Urothelium cell line (cell line): ENCODE data around the gene SLC25A23.
"Not testable (repeated sequence)": the region's sequence is repeated elsewhere in the genome, so short reads cannot be mapped to it uniquely, and the experiment has no call there.

Source experiments
- DNase-seq: peaks from one replicate; pipeline ENCODE4 v3.0.0; 2011; ENCODE audit warnings: low spot score, mixed read lengths
- FAIRE-seq: peaks from 2 replicates; lab custom pipeline; 2011; peaks lifted over from hg19 to GRCh38; lab: Jason Lieb, UNC

SLC25A23 gene

DNA sequence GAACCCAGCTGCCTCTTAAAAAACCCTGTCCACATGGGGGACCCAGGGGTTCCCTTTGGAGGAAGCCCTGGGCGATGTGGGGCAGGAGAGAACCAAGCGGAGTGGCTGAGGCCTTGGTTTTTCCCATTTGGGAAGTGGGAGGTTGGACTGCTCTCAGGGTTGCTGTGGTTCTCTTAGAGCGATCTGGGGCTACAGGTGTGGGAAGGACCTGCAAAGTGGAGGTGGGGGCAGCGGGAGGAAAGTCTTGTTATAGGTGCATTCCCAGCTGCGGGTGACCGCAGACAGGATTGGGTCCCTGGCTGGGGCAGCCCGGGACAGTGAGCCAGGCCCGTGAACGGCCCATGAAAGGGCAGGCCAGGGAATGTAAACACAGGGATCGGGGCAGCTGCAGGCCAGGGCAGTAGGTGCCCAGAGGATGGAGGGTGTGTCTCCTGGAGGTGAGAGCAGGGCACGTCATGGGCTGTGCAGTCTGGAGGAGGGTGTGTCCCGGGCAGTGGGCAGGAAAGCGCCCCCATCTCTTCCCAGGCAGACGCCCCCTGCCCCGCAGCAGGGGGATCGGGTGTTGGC, 814 bp downstream of the SLC25A23 start:
- no peak for FAIRE-seq
- DNase-seq, result peak; percentile 27

DNA sequence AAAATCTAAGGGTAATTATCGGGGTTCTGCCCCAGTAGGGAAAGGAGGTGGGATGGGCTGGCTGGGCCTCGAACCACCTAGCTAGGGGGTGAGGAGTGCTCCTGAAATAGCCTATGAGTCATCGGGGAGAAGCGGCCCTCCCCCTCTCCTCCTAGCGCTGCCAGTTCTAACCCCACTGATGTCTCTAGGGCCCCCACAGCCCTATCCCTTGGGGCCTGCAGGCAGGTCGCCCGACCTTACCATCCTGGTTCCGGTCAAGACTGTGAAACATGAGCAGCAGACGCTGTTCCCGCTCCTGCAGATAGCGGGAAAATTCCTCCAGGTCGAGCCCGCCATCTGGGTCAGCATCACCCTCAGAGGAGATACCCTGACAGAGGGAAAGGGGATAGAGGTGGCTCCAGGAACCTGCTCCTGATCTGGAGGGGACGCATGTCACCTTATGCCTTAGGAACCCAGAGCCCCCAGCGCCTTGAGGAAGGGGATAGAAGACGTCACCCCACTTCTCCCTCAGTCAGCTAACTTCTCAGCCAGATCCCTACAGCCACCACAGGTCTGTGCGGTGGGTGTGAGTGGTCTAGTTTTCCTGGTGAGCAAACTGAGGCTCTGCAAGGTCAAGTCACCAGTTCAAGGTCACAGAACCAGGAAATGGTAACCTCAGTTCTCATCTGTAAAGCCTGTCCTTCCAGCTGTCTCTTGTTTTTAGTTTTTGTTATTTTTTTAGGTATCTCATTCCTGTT, 1.5 kb downstream of the SLC25A23 start:
- DNase-seq, result no peak

DNA sequence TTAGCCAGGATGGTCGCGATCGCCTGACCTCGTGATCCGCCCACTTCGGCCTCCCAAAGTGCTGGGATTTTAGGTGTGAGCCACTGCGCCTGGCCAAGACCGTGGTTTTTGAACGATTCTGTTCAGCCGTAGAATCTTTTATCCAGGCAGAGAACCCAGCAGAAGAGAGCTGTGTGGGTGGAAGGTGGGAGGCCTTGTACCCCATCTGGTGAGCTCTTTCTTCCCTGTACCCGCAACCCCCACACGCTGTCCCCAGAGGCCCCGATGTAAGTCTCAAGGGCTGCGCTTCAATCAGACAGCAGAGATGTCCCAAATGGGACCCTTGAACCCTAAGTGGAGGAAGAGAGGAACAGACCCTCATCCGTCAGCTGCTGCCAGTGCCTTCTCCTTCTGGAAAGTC, 3.7 kb downstream of the SLC25A23 start:
- DNase-seq (no peak), FAIRE-seq (no peak)

More for the DNA sequence above, 1.5 kb downstream of the SLC25A23 start:
- no peak for FAIRE-seq

DNA sequence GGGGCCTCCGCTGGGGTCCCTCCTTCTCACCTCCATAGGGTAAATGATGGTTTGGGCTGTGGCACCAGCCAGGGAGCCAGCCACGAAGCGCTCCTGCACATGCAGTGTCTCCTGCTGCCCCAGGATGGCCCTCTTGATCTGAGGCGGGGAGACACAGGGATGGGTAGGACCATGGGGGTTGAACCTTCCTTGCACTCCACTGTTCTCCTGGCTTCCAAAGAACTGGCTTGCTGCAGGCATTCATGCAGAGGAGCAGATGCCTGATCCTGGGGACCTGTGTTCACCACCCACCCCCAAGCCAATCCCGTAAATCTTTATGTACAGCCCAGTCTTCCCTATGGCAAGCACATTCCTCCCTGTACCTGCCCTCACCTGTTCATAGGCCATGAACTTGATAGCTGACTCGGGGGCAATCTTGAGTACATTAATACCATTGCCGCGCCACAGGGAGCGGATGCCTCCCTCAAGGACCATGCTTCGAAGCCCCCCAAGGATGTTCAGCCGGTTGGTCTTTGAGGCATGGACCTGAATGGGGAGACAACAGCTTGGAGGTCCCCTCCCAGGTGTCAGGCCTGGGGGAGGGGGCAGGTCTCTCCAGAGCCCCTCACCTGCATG, 5.5 kb downstream of the SLC25A23 start:
- DNase-seq (no peak), FAIRE-seq (no peak)

DNA sequence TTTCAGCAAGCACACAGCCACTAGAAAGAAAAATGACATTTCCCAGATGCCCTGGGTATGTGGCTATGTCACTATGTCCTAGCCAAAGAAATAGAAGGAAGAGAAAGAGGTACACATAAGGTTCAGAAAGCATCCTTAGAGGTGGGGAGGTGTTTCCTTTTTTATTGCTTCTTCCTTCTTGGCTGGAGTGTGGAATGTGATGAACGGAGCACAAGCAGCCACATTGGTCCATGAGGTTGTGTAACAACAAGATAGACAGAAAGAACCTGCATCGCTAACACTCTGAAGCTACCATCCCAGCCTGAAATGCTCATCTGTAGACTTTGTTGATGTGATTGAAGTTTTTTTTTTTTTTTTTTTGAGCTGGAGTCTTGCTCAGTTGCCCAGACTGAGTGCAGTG, 6.7 kb downstream of the SLC25A23 start:
- FAIRE-seq (no peak), DNase-seq (no peak)

DNA sequence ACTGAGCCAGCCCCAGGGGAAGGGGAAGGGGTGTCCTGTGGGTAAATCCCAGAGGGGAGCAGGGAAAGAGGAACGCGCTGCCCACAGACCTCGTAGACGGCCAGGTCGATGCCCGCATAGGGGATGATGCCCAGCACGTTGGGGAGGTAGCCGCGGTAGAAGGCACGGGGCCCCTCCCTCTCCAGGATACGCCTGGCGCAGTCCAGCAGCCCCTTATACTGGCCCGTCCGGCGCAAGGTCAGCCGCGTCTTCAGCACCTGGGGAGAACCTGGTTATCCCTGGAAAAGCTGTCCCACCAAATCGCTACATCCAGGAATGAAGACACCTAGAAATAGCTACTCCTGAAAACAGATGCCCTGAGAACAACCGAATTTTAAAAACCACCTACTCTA, 7.4 kb downstream of the SLC25A23 start:
- FAIRE-seq, result no peak
- DNase-seq, result no peak

DNA sequence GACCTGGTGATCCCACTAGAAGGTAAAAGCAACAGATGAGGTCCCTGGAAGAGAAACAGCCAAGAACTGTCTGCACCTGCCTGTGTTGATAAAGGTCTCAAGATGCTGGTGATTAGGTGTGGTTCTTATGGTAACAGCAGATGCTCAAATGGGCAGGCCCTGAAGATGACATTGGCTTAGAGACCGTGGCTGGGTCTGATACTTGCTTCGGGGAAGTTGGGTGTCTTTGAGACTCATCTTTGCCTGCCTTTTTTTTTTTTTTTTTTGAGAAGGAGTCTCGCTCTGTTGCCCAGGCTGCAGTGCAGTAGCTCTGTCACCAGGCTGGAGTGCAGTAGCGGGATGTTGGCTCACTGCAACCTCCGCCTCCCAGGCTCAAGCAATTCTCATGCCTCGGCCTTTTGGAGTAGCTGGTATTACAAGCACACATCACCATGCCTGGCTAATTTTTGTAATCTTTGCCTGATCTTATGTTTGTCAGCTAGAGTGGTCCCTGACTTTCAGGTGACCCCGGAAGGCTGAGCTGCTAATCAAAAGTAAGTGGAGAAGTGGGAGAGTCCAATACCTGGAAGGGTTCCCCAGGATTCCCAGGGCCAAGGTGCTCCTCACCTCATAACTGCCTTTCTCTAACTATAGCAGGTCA, 7.9 kb downstream of the SLC25A23 start:
- FAIRE-seq, result no peak

DNA sequence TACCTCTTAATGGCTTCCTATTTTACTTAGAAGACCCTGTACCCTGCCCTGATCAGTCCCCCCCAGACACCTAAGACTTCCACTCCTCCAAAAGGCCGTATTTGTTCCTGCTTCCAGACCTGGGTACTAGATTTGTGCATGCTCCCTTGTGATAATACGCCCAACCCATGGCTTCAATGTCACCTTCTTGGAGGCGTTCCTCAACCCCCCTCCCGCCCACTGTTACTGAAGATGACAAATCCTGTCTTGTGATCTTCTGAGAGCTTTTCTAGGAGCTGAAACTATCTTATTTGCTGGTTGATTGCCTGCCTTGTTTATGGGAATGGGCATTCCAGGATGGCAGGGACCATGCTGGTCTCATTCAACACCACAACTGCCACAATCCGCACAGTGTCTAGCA, 9.4 kb downstream of the SLC25A23 start:
- DNase-seq (no peak), FAIRE-seq (no peak)

More for the DNA sequence above, 7.9 kb downstream of the SLC25A23 start:
- no peak for DNase-seq

DNA sequence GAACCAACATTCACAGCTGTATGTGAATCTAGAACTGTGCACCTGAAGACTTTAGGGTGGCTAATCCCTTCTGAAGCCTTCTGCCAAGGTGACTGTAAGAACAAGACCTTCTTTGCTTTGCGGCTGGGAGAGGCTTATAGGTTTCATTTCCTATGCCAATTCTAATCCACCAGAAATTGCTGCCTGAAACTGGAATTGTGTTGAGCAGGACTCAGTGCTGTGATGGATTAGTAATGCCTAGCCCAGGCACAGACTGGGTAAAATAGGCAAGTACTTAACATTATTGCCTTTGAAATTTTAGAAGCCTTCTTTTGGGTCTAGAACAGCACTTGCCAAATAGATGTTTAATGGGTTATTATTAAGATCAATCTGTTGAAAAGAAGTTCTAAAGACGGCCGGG, 11.5 kb downstream of the SLC25A23 start:
- FAIRE-seq, result no peak

DNA sequence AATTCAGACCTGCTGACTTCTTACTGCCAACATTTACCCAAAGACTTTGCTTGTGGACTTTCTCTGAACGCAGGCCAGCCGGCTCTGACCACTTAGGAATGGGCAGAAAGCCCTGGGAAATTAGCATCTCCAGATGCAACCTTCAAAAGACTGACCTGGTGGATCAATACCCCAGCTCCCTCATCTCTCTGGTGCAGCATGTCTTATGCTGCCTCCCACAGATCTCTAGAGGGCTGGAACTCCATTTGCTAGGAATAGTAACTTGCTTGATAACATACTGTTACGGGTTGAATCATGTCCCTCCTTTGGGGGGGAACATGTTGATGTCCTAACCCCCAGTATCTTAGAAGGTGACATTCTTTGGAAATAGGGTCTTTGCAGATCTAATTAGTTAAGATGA, 13.1 kb downstream of the SLC25A23 start:
- FAIRE-seq (no peak), DNase-seq (no peak)

More for the DNA sequence above, 11.5 kb downstream of the SLC25A23 start:
- no peak for DNase-seq

DNA sequence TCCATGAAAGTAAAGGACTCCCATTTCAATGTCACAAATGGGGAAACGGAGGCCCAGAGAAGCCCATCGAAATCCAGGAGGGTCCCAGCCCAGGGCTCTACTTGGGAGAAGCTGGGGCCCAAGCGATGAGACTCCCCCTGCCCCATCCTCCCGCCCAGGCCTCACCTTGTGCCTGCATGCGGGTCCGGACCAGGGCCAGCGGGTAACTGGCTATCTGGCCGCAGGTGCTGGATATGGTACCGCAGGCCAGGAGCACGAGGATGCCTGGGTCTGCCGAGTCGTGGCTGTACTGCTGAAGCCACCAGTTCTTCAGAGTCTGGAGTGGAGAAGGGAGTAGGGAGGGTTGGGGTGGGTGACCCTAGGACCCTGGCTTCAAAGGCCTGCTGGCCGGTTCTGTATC, 15.6 kb downstream of the SLC25A23 start:
- no peak for DNase-seq
- no peak for FAIRE-seq

DNA sequence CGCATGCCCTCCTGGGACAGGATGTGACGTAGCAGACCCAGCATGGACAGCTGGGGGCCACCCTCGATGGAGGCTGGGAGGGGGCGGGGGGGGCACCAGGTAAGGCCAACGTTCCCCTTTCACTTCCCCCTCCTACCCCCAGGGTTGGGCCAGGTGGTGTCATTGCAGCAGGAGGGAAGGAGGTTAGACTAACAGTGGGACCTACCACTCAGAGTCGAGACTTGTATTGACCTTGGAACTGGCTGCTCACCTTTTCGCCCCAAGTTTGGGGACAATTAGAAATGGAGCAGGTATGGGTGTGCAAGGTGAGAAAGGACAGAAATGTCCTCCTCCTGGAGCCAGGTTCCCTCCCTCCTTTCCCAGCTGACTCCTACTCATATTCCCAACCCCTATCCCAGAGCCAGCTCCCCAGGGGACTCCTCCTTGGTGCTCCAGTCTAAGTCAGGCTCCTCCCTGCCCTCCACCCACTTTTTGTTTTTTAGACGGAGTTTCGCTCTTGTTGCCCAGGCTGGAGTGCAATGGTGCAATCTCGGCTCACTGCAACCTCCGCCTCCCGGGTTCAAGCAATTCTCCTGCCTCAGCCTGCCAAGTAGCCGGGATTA, 17.4 kb downstream of the SLC25A23 start:
- FAIRE-seq, result no peak
- no peak for DNase-seq

DNA sequence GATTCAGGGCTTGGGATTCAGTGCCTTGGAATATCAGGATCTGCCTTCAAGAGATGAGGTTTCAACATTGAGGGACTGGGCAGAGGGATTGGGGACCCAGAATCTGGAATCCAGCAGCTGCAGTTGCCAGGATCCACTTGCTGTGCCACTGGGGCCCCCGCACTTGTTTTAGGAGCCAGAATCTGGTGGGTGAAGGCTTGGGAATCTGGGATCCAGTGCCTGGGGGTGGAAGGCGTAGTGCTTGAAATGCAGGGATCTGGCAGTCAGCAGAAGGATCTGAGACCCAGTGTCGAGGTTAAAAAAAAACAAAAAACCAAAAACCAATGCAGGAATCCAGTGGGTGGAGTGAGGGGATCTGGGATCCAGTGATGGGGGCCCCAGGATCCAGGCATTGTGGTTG, 18.7 kb downstream of the SLC25A23 start:
- no peak for DNase-seq
- FAIRE-seq, result no peak

DNA sequence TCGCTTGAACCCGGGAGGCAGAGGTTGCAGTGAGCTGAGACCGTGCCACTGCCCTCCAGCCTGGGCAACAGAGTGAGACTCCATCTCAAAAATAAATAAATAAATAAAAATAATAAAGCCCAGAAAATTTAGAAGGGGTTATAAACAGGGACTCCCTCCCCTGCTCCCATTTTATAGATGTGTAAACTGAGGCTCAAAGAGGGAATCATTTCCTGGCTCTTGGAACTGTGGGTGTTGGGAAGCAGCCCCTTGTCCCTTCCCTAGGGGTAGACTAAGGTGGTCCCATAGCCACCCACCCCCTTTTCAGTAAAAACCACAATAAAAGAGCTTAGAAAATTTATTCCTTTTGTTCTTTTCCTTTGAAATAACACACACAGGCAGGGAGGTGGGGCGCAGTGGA, 19.8 kb downstream of the SLC25A23 start:
- DNase-seq (no peak), FAIRE-seq (no peak)

DNA sequence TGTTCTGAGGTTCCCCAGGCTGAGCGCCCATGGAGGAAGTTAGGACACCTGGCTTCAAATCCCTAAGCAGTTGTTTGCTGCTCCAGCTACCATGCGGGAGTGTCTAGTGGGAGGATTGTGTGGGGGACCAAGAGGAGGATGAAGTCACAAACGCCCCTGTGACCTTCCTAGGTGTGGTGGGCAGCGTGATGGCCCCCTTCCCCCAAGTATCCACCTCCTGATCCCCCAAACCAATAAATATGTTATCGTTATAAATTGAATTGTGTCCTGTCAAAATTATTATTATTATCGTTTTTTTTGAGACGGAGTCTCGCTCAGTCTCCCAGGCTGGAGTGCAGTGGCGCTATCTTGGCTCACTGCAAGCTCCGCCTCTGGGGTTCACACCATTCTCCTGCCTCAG, 25.9 kb downstream of the SLC25A23 start, which contains the start of gene SLC25A41:
TSS of gene SLC25A41 (minus strand) at position 101 of the 400 bp plus-strand sequence. CDS start at position 31, 70 bp downstream.
- DNase-seq (no peak), FAIRE-seq (no peak)

DNA sequence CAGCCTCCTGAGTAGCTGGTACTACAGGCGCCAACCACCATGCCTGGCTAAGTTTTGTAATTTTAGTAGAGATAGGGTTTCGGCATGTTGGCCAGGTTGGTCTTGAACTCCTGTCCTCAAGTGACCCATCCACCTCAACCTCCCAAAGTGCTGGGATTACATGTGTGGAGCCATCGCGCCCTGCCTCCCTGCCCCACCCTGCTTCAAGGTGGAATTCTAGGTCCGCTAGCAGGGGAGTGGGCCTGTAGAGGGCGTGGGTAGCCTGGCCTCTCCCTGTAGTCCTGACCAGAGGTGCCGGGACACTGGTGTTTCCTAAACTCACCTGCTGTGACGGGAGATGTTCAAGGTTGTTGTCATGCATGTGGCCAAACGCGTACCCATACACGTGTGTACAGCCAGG, 26.4 kb downstream of the SLC25A23 start:
- FAIRE-seq, result no peak
- DNase-seq, result no peak

DNA sequence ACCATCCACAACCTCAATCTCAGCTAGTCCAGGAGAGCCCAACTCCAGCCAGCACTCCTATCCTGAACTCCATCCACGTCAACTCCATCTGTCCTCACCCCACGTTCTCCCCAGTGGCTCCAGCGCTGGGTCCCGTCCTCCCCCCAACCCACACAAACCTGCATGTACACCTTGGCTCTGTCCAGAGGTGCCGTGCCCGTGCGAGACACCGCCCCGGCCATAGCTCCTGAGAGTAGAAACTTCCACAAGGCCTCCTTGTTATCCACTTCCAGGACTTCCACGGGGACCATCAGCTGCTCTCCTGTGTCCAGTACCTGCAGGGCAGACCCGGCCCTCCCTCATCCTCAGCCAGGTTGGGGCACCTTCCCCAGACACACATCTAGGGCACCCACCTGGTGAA, 27.7 kb downstream of the SLC25A23 start:
- FAIRE-seq (no peak), DNase-seq (no peak)

DNA sequence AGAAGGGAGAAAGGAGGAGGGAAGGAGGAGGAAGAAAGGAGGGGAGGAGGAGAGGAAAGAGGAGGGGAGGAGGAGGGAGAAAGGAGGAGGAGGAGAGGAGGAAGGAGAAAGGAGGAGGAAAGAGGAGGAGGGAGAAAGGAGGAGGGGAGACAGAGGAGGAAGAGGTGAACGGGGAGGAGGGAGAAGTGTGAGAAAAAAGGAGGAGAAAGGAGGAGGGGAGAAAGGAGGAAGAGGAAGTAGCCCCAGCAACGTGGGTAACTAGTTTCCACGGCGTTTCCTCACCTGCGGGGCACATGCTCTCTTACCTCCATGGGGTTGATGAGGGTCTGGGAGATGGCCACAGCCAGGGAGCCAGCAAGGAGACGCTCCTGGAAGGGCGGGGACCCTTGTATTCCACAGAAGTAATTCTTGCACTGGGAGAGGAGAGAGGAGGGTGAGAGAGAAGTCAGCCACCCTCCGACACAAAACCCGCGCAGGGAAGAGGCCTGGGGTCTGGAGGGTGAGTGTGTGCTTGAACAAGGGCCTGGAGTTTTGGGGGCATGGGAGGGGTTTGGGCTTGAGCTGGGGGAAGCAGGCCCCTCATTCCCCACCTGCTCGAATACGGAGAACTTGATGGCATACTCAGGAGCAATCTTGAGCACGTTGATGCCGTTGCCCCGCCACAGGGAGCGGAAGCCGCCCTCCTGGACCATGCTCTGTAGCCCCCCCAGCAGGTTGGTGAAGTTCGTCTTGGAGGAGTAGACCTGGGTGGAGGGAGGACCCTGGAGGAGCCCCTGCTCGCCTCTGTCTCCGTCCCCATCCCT, 30.0 kb downstream of the SLC25A23 start:
- DNase-seq (no peak), FAIRE-seq (no peak)

DNA sequence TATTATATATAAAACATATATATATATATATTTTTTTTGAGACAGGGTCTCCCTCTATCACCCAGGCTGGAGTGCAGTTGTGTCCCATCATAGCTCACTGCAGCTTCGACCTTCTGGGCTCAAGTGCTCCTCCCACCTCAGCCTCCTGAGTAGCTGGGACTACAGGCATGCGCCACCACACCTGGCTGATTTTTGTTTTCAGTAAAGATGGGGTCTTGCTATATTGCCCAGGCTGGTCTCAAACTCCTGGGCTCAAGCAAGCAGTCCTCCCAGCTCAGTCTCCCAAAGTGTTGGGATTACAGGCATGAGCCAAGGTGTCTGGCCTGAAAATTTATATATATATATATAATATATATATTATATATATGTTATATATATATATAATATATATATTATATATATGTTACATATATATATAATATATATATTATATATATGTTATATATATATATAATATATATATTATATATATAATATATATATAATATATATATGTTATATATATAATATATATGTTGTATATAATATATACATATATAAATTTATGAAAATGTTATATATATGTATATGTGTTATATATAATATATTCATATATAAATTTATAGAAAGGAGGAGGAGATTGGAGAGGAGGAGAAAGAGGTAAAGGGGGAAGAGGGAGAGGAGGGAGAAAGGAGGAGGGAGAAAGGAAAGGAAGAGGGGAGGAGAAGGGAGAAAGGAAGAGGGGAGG, 30.7 kb downstream of the SLC25A23 start:
- FAIRE-seq, DNase-seq: not testable (repeated sequence)

DNA sequence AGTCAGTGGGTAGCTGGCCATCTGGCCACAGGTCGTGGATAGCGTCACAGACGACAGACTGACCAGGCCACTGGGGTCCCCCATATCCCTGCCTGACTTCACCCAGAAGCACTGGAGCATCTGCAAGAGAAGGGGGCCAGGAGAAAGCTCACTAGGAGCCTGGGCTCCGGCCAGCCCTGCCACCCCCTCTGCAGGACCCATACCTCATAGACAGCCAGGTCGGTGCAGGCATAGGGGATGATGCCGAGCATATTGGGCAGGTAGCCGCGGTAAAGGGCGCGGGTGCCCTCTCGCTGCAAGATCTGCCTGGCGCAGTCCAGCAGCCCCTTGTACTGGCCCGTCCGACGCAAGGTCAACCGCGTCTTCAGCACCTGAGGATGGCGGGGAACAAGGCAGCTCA, 32.5 kb downstream of the SLC25A23 start:
- no peak for FAIRE-seq
- no peak for DNase-seq
